D721Med (cell line): ENCODE measurements around the gene SLC12A4.
"Not testable (repeated sequence)": the region's sequence is repeated elsewhere in the genome, so short reads cannot be mapped to it uniquely, and the experiment has no call there.

Experiments
- DNase-seq: peaks from one replicate; pipeline ENCODE4 v3.0.0; 2011; ENCODE audit warnings: low spot score; ENCODE audit not compliant: insufficient read length
- FAIRE-seq: peaks from 2 replicates; lab custom pipeline; 2011; peaks lifted over from hg19 to GRCh38; lab: Jason Lieb, UNC
- TF ChIP-seq, protein P1 (sequence below): IDR thresholded peaks from 2 replicates; pipeline ENCODE4 v1.5.1; 2012; ENCODE audit warnings: mild to moderate bottlenecking, control low read depth; ENCODE audit not compliant: insufficient read depth; ENCODE audit errors: missing control alignments

Gene SLC12A4

DNA sequence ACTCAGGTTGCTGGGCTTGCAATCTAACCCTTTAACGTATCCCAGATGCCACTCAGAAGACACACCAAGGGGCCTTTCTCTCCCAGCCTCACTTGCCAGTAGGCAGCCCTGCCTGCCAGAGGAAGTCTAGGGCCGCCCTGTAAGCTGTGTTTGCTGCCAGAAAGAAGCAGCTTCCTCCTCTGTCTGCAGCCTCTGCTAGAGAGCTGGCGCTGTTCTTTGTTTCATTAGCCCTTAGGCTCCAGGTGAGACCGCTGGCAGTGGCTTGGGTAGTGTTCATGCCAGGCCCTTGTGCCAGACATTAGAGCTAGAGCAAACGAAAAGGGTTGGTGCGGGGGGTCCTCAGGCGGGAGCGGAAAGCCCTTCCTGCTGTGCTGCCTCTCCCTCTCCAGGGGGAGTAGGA lies 45.7 kb downstream of the SLC12A4 start:
- TF ChIP-seq, protein P1, sequence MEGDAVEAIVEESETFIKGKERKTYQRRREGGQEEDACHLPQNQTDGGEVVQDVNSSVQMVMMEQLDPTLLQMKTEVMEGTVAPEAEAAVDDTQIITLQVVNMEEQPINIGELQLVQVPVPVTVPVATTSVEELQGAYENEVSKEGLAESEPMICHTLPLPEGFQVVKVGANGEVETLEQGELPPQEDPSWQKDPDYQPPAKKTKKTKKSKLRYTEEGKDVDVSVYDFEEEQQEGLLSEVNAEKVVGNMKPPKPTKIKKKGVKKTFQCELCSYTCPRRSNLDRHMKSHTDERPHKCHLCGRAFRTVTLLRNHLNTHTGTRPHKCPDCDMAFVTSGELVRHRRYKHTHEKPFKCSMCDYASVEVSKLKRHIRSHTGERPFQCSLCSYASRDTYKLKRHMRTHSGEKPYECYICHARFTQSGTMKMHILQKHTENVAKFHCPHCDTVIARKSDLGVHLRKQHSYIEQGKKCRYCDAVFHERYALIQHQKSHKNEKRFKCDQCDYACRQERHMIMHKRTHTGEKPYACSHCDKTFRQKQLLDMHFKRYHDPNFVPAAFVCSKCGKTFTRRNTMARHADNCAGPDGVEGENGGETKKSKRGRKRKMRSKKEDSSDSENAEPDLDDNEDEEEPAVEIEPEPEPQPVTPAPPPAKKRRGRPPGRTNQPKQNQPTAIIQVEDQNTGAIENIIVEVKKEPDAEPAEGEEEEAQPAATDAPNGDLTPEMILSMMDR = no peak

DNA sequence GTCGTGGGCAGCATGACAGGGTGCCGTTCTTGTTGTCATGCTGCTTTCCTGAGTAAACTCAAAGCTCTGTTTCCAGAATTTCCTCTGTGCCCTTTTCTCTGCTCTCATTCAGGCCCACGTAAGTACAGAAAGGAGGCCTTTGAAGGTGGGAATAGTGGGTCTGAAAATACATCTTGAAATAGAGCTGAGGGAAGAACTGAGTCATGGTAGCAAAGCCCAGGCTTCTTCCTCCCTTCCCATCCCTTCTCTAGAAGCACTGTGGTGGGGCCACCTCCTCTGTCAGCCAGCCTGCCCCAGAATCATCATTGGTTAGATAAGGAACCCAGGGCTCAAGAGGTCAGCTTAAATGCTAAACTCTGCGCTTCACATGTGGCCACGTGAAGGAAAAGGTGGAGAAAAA lies 46.2 kb downstream of the SLC12A4 start:
- FAIRE-seq (no peak), DNase-seq (no peak)
- TF ChIP-seq, protein P1 = no peak

More for the DNA sequence above, 45.7 kb downstream of the SLC12A4 start:
- DNase-seq (no peak), FAIRE-seq (no peak)

DNA sequence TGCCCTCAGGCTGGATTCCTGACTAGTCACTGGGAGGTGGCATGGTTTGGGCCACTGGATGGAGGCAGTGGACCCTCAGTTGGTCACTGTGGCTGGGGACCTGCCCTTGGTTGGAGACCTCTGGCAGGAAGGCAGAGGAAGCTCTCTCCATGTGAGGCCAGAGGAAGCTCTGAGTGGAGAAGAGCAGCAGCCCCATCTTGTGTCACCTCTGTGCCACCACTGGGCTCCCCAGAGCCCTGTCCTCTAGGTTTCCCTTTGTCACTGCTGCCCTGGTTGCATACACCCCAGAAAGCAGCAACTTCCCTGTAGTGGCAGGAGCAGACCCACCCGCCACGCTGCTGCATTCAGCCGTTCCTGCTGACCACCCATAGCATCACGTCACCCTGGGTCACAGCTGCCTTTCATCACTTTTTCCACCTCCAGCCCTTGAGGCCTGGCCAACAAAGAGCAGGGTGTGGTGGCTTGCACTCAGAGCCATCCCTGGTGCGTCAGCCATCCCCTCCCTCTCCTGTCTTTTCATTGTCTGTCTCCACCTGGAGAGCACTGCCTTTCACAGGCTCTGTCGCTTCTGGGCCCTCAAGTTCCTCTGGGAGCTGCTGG lies 48.7 kb downstream of the SLC12A4 start:
- TF ChIP-seq, protein P1 = peak; percentile 6
- DNase-seq (no peak), FAIRE-seq (no peak)

DNA sequence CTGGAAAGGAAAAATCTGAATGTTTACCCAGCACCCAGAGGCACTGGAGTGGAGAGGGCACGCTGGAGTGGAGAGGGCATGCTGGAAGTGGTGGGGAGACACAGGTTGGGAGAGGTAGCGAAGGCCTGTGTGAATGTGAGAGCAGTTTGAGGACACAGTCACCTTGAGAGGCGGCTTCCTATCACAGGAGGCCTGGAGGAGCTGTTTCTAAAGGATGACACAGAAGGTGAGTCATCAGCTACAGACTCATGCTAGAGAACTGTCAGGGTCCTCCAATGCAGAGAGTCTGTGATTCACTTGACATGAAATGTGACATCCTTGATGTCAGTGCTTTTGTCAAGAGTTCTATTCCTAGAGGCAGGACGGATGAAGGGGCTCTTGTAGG lies 50.6 kb downstream of the SLC12A4 start:
- DNase-seq (no peak), FAIRE-seq (no peak)
- TF ChIP-seq, protein P1 = no peak

DNA sequence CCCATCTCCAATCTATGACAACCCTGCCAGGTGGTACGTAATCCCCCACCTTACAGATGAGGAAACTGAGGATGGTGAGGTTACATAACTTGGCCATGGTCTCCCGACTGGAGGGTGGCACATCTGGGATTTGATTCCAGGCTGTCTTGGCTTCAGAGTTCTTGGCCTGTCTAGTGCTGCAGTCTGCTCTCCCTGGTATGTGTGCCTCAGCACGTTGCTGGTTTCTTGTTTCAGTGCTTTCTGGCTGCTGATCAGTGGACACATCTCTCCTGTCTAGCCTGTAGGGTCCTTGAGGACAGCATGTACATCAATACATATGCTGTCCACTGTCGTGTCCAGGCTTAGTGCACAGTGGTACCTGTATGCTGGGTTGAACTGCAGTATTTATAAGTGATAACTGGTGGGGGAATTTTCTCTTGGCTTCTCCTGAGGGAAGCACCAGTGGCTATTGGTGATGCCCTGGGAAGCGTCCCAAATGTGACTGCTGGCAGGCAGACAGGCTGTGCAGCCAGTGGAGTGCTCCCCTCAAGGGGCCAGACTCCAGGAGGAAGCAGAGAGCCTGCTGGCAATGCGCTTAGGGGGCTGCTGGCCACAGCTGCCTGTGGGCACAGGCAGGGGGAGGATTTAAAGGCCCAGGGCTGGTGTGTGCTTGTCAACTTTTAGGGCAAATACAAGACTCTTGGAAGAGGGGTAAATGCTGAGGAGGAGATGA lies 51.1 kb downstream of the SLC12A4 start:
- FAIRE-seq (no peak), DNase-seq (no peak)
- TF ChIP-seq, protein P1 = no peak

DNA sequence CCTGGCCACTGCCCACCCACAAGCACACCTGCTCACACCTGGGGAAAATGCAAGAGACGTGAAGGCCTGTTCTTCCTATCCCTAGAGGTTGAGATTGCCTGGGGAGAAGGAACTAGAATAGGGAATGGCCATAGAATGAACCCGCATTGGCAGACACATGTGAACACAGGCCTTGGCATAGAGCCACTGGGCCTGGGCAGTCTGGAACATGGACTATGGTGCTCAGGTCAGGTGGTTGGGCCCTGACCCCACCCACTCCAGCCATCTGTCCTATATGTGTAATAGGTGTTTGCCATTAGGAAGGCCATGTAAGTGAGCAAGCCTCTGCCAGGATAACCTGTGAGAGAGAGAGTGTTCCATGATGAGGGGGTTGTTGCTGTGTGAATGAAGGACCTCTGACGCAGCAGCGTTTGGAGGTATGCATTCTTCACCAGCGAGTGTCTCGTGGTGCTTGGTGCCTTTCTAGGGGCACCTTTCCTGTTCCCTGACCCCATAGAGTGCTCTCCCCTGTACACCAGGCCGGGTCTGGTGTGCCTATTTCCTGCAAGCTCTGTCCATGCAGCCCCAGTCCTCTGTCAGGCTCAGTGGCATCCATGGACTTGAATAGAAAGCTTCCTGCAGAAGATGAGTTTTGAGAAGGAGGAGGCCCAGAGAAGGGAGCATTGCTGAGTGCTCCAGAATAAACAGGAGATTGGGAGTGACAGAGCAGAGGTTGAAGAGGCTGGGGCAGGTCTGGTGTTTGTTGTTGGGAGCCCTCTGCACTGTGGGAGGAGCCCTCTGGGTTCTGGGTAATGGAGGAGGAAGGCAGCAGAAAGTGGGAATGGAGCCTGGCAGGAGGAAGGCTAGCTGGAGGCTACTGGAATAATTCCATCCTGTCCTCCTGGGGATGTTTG lies 52.4 kb downstream of the SLC12A4 start:
- TF ChIP-seq, protein P1 = no peak
- DNase-seq (no peak), FAIRE-seq (no peak)

DNA sequence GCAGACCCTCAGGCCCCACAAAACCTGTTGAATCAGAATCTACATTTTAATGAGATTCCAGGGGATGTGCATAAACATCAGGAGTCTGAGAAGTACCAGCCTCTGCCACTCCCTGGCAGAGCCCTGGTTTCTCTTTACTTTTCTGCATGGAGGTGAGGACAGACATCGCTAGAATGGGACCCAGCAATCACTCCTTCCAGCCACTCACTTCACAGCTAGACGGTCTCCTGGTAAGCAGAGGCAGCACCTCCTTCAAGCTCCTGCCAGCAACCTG lies 53.0 kb downstream of the SLC12A4 start:
- DNase-seq, FAIRE-seq: not testable (repeated sequence)
